GM21576 (cell line): ENCODE measurements around the gene KYNU.
A peak's percentile ranks its signal among the peaks of the same experiment; 100 is the strongest.
"Not testable (repeated sequence)": the region's sequence is repeated elsewhere in the genome, so short reads cannot be mapped to it uniquely, and the experiment has no call there.

ENCODE experiments used
- ATAC-seq: cut with Tn5 transposase; IDR thresholded peaks from one replicate; pipeline ENCODE4 v1.9.1; 2021; ENCODE audit warnings: mild to moderate bottlenecking, moderate library complexity; ENCODE audit not compliant: unreplicated experiment

The KYNU gene

GRCh38 chr2:143083636-143084035, 206.2 kb downstream of the KYNU start:
- no peak for ATAC-seq

DNA sequence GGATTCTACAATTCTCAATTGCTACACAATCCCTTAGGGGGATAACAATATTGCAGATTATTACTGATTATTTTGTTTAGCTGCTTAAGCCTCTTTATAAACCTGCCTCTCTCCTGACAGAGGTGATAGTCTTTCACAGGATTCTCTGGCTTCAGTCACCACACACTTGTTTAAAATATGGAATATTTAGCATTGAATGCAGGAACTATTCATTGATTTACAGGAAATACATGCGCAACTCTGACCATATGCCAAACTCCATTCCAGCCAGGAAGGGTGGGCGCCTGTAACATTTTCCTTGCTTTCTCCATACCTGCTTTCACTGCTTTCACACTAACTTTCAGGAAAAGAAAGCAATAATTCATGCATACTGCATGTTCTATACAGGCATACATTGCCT, 207.0 kb downstream of the KYNU start:
- ATAC-seq: no peak

DNA sequence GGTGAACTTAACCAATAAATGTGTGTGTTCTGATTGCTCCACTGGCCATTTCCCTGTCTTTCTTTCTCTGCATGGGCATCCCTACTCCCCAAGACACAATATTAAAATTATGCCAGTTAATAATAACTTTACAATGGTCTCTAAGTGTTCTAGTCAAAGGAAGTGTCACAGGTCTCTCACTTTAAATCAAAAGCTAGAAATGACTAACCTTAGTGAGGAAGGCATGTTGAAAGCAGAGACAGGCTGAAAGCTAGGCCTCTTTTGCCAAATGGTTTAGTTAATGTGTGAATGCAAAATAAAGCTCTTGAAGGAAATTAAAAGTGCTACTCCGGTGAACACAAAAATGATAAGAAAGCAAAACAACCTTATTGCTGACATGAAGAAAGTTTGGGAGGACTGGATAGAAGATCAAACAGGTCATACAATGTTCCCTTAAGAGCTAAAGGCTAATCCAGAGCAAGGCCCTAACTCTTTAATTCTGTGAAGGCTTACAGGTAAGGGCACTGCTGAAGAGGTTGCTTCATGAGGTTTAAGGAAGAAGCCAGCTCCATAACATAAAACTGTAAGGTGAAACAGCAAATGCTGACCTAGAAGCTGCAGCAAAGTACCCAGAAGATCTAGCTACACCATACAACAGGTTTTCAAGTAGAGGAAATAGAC, 207.8 kb downstream of the KYNU start:
- ATAC-seq: peak; percentile 76

GRCh38 chr2:143087033-143087432, 209.6 kb downstream of the KYNU start:
- no peak for ATAC-seq

DNA sequence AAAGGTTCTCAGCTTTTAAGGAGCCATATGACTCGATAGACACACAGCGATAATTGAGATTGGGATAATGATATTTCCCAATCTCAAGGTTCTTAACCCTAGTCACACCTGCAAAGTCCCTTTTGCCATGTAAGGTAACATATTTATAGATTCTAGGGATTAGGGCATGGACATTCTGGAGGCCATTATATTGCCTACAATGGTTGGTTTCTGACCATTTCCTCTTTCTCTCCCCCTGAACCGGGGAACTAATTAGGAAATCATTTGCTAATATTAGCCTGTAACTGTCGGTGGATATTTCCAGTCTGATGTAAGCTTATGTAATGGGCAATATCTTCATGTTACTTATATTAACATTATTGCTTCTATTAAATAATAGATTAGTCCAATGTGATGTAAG, 210.9 kb downstream of the KYNU start:
- ATAC-seq: no peak

- ATAC-seq: not testable (repeated sequence)
These were observed 212.1 kb downstream of the KYNU start for GRCh38 chr2:143089520-143089919.
